Measurements from ENCODE around the gene SNRPB.

Gene SNRPB

GRCh38 chr20:2473516-2473915, 2.9 kb upstream of the SNRPB start:
- DNase-seq: no peak

GRCh38 chr20:2469991-2470422, 582 bp downstream of the SNRPB start:
- peak; percentile 41 to 63 for DNase-seq

GRCh38 chr20:2468581-2469407, 1.8 kb downstream of the SNRPB start:
- no peak for DNase-seq

- no peak for DNase-seq
Measured at GRCh38 chr20:2467412-2467811, 3.2 kb downstream of the SNRPB start.

- DNase-seq: no peak
Measured at GRCh38 chr20:2465100-2465499, 5.5 kb downstream of the SNRPB start.

GRCh38 chr20:2463616-2464365, 6.8 kb downstream of the SNRPB start:
- DNase-seq: no peak

GRCh38 chr20:2462484-2462883, 8.1 kb downstream of the SNRPB start:
- no peak for DNase-seq

- DNase-seq: no peak
Measured at GRCh38 chr20:2460752-2461424, 9.7 kb downstream of the SNRPB start.

GRCh38 chr20:2459981-2460751, 10.4 kb downstream of the SNRPB start:
- no peak for DNase-seq

- DNase-seq: no peak
Measured at GRCh38 chr20:2458919-2459499, 11.6 kb downstream of the SNRPB start.

GRCh38 chr20:2455771-2456497, 14.7 kb downstream of the SNRPB start:
- no peak for DNase-seq

GRCh38 chr20:2453792-2454191, 16.8 kb downstream of the SNRPB start:
- DNase-seq: no peak

GRCh38 chr20:2451939-2452732, 18.5 kb downstream of the SNRPB start:
- DNase-seq: peak; percentile 67 to 74

- DNase-seq: no peak
Measured at GRCh38 chr20:2451422-2451821, 19.2 kb downstream of the SNRPB start.

- no peak for DNase-seq
Measured at GRCh38 chr20:2449386-2449785, 21.2 kb downstream of the SNRPB start.

- peak; percentile 80 to 87 for DNase-seq
Measured at GRCh38 chr20:2446845-2447244, 23.7 kb downstream of the SNRPB start.

GRCh38 chr20:2431185-2431584, 39.4 kb downstream of the SNRPB start:
- no peak for DNase-seq

- no peak for DNase-seq
Measured at GRCh38 chr20:2430538-2430937, 40.1 kb downstream of the SNRPB start.

GRCh38 chr20:2429051-2429450, 41.5 kb downstream of the SNRPB start:
- no peak for DNase-seq

- no peak for DNase-seq
Measured at GRCh38 chr20:2421247-2421646, 49.3 kb downstream of the SNRPB start.

GRCh38 chr20:2420510-2420909, 50.1 kb downstream of the SNRPB start:
- DNase-seq: no peak
